Measurements from ENCODE around the gene PTGER1. TPM values are rescaled to one million over a fixed set of nuclear protein-coding genes. Genes with fewer than 3 reads are reported as not detected.

PTGER1 gene, protein sequence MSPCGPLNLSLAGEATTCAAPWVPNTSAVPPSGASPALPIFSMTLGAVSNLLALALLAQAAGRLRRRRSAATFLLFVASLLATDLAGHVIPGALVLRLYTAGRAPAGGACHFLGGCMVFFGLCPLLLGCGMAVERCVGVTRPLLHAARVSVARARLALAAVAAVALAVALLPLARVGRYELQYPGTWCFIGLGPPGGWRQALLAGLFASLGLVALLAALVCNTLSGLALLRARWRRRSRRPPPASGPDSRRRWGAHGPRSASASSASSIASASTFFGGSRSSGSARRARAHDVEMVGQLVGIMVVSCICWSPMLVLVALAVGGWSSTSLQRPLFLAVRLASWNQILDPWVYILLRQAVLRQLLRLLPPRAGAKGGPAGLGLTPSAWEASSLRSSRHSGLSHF
- total RNA-seq (ENCODE audit: low replicate concordance), result 0.56 and 1.0 TPM in 2 replicates
- long read RNA-seq, result 0 reads

DNA sequence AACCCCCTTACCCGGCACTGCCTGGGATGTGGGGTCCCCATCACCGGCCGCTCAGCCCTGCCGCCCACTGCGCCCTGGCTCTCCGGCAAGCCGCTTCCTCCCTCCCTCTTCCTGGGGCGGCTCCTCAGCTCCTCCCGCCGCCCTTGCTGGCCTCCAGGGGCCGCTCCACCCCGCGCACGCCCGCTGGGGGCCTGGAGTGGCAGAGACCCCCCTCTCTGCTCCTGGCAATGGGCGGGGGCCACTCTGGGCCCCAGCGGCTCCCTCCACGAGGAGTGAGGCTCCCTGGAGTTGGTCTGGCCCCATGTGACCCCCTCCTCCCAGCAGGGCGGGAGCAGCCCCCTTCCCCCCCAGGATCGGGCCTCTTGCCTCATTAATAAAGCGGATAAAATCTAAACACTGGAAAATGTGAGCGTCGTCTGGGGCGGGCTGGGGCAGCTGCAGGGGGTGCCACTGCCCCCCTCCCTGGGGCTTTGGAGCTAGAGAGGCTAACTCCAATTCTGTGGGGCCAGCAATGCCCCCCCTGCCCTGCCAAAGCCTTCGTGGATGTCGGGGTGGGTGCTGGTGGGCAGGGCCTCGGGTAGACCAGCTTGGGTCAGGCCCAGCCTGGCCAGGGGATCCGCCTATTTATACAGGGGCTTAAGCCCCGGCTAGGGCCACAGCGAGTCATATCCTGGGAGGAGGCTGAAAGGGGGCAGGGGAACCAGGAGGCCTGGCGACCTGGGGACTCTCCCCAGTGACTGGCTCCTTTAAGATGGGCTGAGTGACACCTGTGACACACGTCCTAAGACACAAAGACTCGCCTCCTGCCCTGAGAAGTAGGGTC, at the start of gene PTGER1:
Gene PTGER1 (minus strand): TSS at position 104 of the 823 bp plus-strand sequence. CDS start 1,034 bp downstream, outside the sequence.
- Mint-ChIP-seq H3K27ac (peak within 1 kb of the TSS; percentile 93), H3K27me3 (peaks cover 3% of the 10 kb centered on the region), H3K4me1 (ENCODE audit: unreplicated experiment) (peaks cover 17% of the 10 kb centered on the region), H3K9me3 (no peaks in the 10 kb centered on the region), H3K4me3 (peak within 1 kb of the TSS; percentile 44), H3K36me3 (peaks cover 4% of the 10 kb centered on the region)
- TF ChIP-seq, protein P1, sequence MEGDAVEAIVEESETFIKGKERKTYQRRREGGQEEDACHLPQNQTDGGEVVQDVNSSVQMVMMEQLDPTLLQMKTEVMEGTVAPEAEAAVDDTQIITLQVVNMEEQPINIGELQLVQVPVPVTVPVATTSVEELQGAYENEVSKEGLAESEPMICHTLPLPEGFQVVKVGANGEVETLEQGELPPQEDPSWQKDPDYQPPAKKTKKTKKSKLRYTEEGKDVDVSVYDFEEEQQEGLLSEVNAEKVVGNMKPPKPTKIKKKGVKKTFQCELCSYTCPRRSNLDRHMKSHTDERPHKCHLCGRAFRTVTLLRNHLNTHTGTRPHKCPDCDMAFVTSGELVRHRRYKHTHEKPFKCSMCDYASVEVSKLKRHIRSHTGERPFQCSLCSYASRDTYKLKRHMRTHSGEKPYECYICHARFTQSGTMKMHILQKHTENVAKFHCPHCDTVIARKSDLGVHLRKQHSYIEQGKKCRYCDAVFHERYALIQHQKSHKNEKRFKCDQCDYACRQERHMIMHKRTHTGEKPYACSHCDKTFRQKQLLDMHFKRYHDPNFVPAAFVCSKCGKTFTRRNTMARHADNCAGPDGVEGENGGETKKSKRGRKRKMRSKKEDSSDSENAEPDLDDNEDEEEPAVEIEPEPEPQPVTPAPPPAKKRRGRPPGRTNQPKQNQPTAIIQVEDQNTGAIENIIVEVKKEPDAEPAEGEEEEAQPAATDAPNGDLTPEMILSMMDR (conservative IDR thresholded peaks at IDR 0.05), result peak; percentile 52
- no peak for DNase-seq (ENCODE audit: extremely low spot score, unreplicated experiment)

DNA sequence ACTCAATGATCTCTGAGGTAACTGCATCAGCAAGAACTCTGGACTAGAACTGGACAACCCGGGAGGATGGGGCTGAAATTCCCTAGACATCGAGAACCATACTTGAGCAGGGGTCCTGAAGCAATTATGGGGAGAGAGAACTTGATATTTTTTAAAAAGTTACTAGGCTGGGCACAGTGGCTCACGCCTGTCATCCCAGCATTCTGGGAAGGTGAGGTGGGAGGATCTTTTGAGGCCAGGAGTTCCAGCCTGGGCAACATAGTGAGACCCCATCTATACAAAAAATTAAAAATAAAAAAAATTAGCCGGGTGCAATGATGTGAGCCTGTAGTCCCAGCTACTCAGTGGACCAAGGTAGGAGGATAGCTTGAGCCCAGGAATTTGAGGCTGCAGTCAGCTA, 45.4 kb upstream of the PTGER1 start:
- Mint-ChIP-seq H3K9me3 (no peaks in the 10 kb centered on the region), H3K27me3 (no peaks in the 10 kb centered on the region), H3K36me3 (peaks cover 13% of the 10 kb centered on the region), H3K27ac (no peak overlapping the region), H3K4me1 (ENCODE audit: unreplicated experiment) (peaks cover 22% of the 10 kb centered on the region), H3K4me3 (no peak overlapping the region)
- TF ChIP-seq, protein P1 (conservative IDR thresholded peaks at IDR 0.05), result no peak
- no peak for DNase-seq (ENCODE audit: extremely low spot score, unreplicated experiment)

DNA sequence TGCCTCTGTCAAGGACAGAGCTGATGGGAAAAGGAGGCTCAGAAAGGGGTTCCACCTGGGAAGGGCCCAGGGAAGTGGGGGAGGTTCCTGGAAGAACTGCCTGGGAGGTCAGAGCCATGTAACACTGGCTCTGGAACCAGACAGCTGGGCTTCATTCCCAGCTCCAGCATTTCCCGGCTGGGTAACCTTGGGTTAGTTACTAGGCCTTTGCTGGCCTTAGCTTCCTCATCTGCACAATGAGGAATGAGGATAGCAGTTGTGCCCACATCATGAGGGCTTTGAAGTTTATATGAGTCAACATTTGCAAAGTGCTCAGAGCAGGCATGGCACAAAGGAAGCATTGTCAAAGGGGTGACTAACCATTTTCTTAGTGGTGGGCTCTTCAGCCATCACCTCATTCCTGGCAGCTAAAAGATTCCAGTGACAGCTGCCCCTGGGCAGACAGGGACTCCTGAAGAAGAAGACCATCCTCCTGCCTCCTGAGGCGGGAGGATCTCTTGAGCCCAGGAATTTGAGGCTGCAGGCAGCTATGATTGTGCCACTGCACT, 44.8 kb upstream of the PTGER1 start:
- TF ChIP-seq, protein P1 (conservative IDR thresholded peaks at IDR 0.05), result no peak
- Mint-ChIP-seq H3K27me3 (no peaks in the 10 kb centered on the region), H3K4me1 (ENCODE audit: unreplicated experiment) (peaks cover 28% of the 10 kb centered on the region), H3K36me3 (peaks cover 19% of the 10 kb centered on the region), H3K27ac (peak overlapping the region; percentile 81), H3K9me3 (no peaks in the 10 kb centered on the region), H3K4me3 (peak overlapping the region; percentile 70)
- DNase-seq (ENCODE audit: extremely low spot score, unreplicated experiment), result no peak

DNA sequence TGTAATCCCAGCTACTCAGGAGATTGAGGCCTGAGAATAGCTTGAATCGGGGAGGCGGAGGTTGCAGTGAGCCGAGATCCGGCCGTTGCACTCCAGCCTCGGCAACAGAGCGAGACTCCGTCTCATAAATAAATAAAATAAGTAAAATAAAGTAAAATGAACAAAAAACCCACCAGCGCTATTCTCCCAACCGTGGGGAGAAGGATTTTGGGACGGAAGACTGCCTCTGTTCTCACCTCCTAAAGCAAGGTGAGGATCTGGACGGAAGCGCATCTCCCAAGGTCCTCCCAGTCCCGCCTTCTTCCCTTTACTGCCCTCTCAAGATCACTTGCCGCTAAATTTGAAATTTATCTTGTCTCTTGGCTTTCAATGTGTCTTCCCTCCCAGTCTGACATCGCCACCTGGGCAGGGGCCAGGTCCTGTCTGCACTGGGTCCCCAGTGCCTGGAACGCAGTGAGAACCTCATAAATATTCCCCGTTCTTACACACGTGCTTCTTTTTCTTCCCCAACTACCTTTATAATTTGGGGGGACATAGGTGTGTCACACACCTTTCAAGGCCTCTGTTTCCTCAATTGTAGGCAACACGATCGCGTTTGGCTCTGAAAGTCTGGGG, 44.2 kb upstream of the PTGER1 start:
- Mint-ChIP-seq H3K4me3 (peak overlapping the region; percentile 70), H3K27me3 (no peaks in the 10 kb centered on the region), H3K9me3 (no peaks in the 10 kb centered on the region), H3K27ac (peak overlapping the region; percentile 96), H3K36me3 (peaks cover 24% of the 10 kb centered on the region), H3K4me1 (ENCODE audit: unreplicated experiment) (peaks cover 34% of the 10 kb centered on the region)
- TF ChIP-seq, protein P1 (conservative IDR thresholded peaks at IDR 0.05), result no peak
- DNase-seq (ENCODE audit: extremely low spot score, unreplicated experiment), result no peak

DNA sequence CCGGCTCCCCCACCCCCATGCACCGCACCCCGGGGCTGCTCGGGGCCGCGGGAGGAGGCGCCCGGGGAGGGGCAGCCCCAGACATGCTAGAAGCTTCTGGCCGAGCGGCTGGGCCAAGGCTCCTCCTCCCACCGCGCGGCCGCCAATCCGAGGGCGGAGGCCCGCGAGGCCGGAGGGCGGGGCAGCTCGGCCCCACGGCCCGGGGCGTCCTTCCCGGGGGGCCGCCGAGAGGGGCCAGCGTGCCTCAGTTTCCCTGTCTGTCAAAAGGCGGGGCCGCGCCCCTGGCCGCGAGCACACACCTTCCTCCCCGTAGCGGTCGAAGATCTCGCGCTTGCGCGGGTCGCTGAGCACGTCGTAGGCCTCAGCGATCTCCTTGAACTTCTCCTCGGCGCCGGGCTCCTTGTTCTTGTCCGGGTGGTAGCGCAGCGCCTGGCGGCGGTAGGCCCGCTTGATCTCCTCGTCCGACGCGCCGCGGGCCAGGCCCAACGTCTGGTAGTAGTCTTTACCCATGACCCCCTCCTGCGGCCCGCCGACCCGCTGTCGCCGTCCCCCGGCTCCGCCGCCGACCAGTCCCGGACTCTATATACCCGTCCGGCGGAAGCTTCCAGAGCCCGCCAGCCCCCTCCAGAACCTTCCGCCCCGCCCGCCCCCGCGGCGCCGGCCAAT, 42.8 kb upstream of the PTGER1 start, which contains the start of gene DNAJB1:
Gene DNAJB1 (minus strand): TSS at position 558 of the 666 bp plus-strand sequence. CDS start 48 bp downstream, at position 510.
- H3K27me3 Mint-ChIP-seq, result no peaks in the 10 kb centered on the region
- peaks cover 24% of the 10 kb centered on the region for H3K36me3 Mint-ChIP-seq
- no peaks in the 10 kb centered on the region for H3K9me3 Mint-ChIP-seq
- H3K27ac Mint-ChIP-seq, result peak within 1 kb of the TSS; percentile 96
- peaks cover 37% of the 10 kb centered on the region for H3K4me1 Mint-ChIP-seq (ENCODE audit: unreplicated experiment)
- H3K4me3 Mint-ChIP-seq, result peak within 1 kb of the TSS; percentile 94
- DNase-seq (ENCODE audit: extremely low spot score, unreplicated experiment), result peak; percentile 80
- TF ChIP-seq, protein P1 (conservative IDR thresholded peaks at IDR 0.05), result no peak
